Uterus (tissue), 4 donors: ENCODE measurements around the gene TANGO6. TPM values are rescaled to one million over a fixed set of nuclear protein-coding genes. Genes with fewer than 3 reads are reported as not detected.

Source experiments
- DNase-seq, 2 donors: peaks; one replicate each; pipeline ENCODE4 v3.0.0-alpha.2; 2019 to 2020
- H3K27ac ChIP-seq, 2 donors: fragments of 200-600 bp; sonication (generic); 1 replicate in 1 of 2; 2 replicates in 1 of 2; pipeline ENCODE4 v1.5.1; 2016 to 2018
- H3K27me3 ChIP-seq, 2 donors: fragments of 200-600 bp; sonication (generic); one replicate each; pipeline ENCODE4 v1.5.1; 2018 to 2019; ENCODE audit warnings: control low read depth in 1 of 2
- H3K36me3 ChIP-seq, 2 donors: fragments of 200-600 bp; sonication (generic); one replicate each; pipeline ENCODE4 v1.5.1; 2019; ENCODE audit warnings: control low read depth in 1 of 2
- H3K4me1 ChIP-seq, 2 donors: fragments of 200-600 bp; sonication (generic); one replicate each; pipeline ENCODE4 v1.5.1; 2018 to 2019; ENCODE audit warnings: control low read depth in 1 of 2
- H3K4me3 ChIP-seq, 2 donors: fragments of 200-600 bp; sonication (generic); 1 replicate in 1 of 2; 2 replicates in 1 of 2; pipeline ENCODE4 v1.5.1; 2018 to 2019; ENCODE audit warnings: mild to moderate bottlenecking in 1 of 2
- H3K9me3 ChIP-seq, 2 donors: fragments of 200-600 bp; sonication (generic); one replicate each; pipeline ENCODE4 v1.5.1; 2019; ENCODE audit warnings: control low read depth in 1 of 2
- POLR2A ChIP-seq, 2 donors: fragments of 450-650 bp; IDR thresholded peaks; one replicate each; pipeline ENCODE4 v1.6.1; 2016; ENCODE audit warnings: antibody characterized with exemption in 2 of 2, mild to moderate bottlenecking in 1 of 2, moderate library complexity in 1 of 2
- intact Hi-C: fragments of 100-400 bp; cut with DNase I; formaldehyde crosslinking; loops from one replicate; pipeline ENCODE4 v1.15.1; 2023; ENCODE audit warnings: low total_unique reads
- total RNA-seq, 4 donors: library from RNA; depleted of rRNA in 3 of 4; stranded (reverse); fragments of >200 nt in 3 of 4; gene quantifications; one replicate each; pipeline versions ENCODE4 v1.1.0 to v1.2.4, GENCODE V29; 2014 to 2023
- TF ChIP-seq, protein P1 (sequence below), 4 experiments: fragments of 200-600 bp in 2 of 4; fragments of 450-650 bp in 2 of 4; sonication (generic) in 2 of 4; IDR thresholded peaks; one replicate each; pipeline ENCODE4 v1.5.1; 2016 to 2019; ENCODE audit warnings: antibody characterized with exemption in 4 of 4, mild to moderate bottlenecking in 2 of 4, moderate library complexity in 1 of 4
- donor health status: DM: yes; HTN: yes; CAD: no.

TANGO6 gene
- total RNA-seq, 4 donors from 2014 or later = 21.5 to 44.9 (median 37.5) TPM

- intact Hi-C loops = no loop called here
Observed at GRCh38 chr16:68848786-68849185, 5.5 kb downstream of the TANGO6 start.

DNA sequence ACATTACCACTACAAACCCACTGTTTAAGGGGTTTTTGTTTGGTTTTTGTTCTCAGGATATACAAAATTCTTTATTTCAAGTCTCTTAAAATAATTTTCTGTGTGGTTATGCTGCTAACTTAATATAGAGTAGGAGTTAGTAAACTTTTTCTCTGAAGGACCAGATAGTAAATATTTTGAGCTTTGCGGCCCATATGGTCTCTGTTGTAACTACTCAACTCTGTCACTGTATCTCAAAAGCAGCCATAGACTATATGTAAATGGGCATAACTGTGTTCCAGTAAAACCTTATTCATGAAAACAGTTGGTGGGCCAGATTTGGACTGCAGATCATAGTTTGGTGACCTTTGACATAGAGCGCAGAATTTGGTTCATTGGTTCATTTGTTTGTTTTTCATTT is 7.2 kb downstream of the TANGO6 start:
- intact Hi-C loops = no loop called here

More at GRCh38 chr16:68848786-68849185, 5.5 kb downstream of the TANGO6 start:
- H3K27me3 ChIP-seq = no peaks in the 10 kb centered on the region
- H3K27ac ChIP-seq = no peak overlapping the region
- H3K36me3 ChIP-seq = no peaks in the 10 kb centered on the region
- TF ChIP-seq POLR2A (IDR thresholded peaks at IDR 0.05) = no peak
- TF ChIP-seq, protein P1, sequence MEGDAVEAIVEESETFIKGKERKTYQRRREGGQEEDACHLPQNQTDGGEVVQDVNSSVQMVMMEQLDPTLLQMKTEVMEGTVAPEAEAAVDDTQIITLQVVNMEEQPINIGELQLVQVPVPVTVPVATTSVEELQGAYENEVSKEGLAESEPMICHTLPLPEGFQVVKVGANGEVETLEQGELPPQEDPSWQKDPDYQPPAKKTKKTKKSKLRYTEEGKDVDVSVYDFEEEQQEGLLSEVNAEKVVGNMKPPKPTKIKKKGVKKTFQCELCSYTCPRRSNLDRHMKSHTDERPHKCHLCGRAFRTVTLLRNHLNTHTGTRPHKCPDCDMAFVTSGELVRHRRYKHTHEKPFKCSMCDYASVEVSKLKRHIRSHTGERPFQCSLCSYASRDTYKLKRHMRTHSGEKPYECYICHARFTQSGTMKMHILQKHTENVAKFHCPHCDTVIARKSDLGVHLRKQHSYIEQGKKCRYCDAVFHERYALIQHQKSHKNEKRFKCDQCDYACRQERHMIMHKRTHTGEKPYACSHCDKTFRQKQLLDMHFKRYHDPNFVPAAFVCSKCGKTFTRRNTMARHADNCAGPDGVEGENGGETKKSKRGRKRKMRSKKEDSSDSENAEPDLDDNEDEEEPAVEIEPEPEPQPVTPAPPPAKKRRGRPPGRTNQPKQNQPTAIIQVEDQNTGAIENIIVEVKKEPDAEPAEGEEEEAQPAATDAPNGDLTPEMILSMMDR (IDR thresholded peaks at IDR 0.05) = no peak
- DNase-seq = no peak
- H3K4me3 ChIP-seq = no peak overlapping the region
- no peaks in the 10 kb centered on the region for H3K9me3 ChIP-seq
- H3K4me1 ChIP-seq = no peaks in the 10 kb centered on the region

DNA sequence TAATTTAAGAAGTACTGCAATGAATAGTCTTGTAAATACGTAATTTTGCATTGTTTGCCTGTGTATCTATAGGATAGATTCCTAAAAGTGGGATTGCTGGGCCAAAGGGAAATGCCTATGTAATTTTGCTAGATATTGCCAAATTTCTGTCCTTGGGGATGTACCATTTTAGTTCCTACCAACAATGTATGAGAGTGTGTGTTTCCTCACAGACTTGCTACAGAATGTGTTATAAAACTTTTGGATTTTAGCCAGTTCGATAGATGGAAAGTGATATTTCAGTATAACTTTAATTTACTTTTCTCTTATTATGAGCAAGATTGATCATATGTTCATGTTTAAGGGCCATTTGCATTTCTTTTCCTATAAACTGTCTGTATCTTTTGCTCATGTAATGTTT is 8.3 kb downstream of the TANGO6 start:
- intact Hi-C loops = no loop called here
- Histone ChIP-seq H3K27ac (no peak overlapping the region), H3K4me3 (no peak overlapping the region), H3K9me3 (no peaks in the 10 kb centered on the region), H3K36me3 (no peaks in the 10 kb centered on the region), H3K4me1 (no peaks in the 10 kb centered on the region), H3K27me3 (no peaks in the 10 kb centered on the region)
- no peak for DNase-seq
- TF ChIP-seq POLR2A (IDR thresholded peaks at IDR 0.05) = no peak
- TF ChIP-seq, protein P1 (IDR thresholded peaks at IDR 0.05) = no peak

More for the DNA sequence above, 7.2 kb downstream of the TANGO6 start:
- Histone ChIP-seq H3K9me3 (no peaks in the 10 kb centered on the region), H3K4me1 (no peaks in the 10 kb centered on the region), H3K27ac (no peak overlapping the region), H3K36me3 (no peaks in the 10 kb centered on the region), H3K4me3 (no peak overlapping the region), H3K27me3 (no peaks in the 10 kb centered on the region)
- DNase-seq = no peak
- TF ChIP-seq POLR2A (IDR thresholded peaks at IDR 0.05) = no peak
- TF ChIP-seq, protein P1 (IDR thresholded peaks at IDR 0.05) = no peak

DNA sequence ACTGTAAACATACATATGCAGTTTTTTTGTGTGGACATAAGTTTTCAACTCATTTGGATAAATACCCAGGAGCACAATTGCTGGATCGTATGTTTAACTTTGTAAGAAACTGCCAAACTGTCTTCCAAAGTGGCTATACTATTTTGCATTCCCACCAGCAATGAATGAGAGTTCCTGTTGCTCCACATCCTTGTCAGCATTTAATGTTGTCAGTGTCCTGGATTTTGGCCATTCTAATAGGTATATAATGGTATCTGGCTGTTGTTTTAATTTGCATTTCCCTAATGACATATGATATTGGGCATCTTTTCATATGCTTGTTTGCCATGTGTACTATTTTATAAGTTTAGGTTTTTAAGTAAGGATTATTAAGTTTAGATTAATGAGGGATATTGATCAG is 14.1 kb downstream of the TANGO6 start:
- Histone ChIP-seq H3K27me3 (no peaks in the 10 kb centered on the region), H3K9me3 (no peaks in the 10 kb centered on the region), H3K27ac (no peak overlapping the region), H3K4me1 (no peaks in the 10 kb centered on the region), H3K36me3 (no peaks in the 10 kb centered on the region), H3K4me3 (no peak overlapping the region)
- intact Hi-C loops = no loop called here
- TF ChIP-seq, protein P1 (IDR thresholded peaks at IDR 0.05) = no peak
- no peak for TF ChIP-seq POLR2A (IDR thresholded peaks at IDR 0.05)
- no peak for DNase-seq

DNA sequence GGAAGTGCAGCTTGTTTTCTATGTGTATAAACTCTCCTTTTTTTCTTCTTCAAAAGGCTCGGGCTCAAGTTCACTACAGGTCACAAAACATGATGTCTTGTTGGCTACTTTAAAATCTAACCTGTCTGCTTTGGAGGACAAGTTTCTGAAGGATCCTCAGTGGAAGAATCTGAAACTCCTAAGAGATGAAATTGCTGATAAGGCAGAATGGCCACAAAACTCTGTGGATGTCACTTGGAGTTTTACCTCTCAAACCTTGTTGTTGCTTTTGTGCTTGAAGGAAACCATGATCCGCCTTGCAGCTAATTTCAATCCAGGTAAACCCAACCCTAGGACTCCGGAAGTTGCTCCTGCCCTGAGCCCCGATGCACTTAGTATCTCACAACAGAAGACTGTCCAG is 16.5 kb downstream of the TANGO6 start:
- no peak overlapping the region for H3K4me3 ChIP-seq
- H3K36me3 ChIP-seq = no peaks in the 10 kb centered on the region
- H3K27me3 ChIP-seq = no peaks in the 10 kb centered on the region
- no peak for TF ChIP-seq POLR2A (IDR thresholded peaks at IDR 0.05)
- TF ChIP-seq, protein P1 (IDR thresholded peaks at IDR 0.05) = no peak
- intact Hi-C loops = no loop called here
- H3K27ac ChIP-seq = no peak overlapping the region
- H3K9me3 ChIP-seq = no peaks in the 10 kb centered on the region
- no peaks in the 10 kb centered on the region for H3K4me1 ChIP-seq
- DNase-seq = no peak
